HK-2 (cell line): Measurements from ENCODE around the gene PTGES3.
A peak's percentile ranks its signal among the peaks of the same experiment; 100 is the strongest.

Experiments used
- DNase-seq: peaks from one replicate; pipeline ENCODE4 v3.0.0-alpha.2; 2018; ENCODE audit not compliant: unreplicated experiment

The PTGES3 gene

DNA sequence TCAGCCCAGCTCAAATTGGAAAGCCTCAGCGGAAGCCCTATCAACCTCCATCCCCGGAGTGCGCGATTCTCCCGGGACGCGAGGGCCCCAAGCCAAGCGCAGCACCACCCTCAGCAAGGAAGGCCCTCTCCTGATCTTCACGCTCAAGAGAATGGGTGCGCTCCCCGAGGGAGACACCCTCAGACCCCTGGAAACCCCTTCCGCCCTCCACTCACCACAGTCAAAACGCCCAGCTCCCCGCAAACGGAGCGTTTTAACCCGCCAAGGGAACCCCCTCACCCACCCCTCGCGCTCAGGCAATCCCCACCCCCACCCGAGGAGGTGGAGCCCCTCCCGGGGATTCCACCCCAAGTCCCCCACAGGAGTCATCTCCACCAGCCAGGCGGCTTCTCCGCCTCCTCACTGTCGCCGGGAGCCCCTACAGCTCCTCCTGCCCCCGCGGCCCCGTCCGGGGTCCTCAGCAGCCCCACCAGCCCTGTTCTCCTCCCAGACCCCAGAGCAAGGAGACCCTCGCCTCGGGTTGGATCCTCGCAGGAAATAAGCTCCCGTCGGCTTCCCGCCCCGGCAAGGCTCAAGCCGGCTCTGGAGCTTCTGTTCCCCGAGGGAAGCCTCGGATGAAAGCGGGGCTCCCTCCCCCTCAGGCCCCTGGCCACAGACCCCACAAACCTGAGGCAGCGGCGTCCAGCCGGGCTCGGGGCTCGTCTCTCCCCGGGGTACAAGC is 58.5 kb downstream of the PTGES3 start:
- peak; percentile 24 for DNase-seq

DNA sequence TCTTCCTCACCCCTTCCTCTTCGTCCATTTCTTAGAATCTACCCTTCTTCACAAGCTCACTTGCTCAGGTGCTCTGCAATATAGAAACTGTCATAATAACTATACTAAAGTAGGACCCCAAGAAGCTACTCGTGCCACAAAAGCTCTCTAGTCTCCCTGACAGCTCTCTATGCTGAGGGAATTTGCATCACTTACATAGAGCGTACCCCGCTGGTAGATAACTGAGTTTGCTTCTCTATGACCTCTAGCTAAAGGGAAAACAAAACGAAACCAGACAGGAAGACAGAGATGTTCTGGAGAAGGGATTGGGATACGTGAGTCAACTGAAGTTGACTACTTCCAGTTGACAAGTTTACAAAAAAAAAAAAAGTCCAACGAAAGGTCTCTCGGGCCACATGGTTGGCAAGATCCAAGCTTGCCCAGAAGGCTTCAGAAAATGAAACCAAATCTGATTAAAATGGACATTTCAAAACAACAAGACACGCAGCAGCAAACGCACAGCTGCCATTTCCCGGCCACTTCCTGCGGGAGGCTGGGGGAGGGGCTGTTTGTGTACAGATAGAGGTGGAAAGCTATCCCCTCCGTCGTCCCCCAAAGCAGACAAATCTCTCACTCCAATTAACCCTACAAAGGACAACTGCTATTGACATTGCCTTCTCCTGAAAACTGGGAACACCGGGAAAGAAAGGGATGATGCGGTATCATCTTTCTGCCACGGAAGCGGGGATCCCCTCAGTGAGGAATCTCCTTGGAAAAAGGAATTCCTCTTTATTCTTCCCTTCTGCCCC is 59.2 kb downstream of the PTGES3 start:
- DNase-seq: peak; percentile 33

DNA sequence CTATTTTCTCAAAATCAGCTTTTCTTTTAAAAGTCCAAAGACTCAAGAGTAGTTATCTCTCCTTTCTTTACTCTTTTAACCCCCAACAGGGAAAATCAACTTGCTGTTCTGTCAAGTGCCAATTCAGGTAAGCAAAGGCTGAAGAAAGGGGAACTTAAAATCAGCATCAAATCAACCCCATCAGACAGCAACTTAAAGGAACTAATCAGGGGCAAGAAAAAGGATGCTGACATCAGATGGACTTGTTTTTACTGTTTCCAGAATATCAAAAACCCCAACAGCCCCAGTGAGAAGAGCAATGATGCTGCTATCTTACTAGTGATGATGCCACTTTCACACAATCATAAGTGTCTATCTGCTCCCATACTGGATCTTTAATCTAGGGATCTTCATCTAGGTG is 61.4 kb downstream of the PTGES3 start:
- no peak for DNase-seq

DNA sequence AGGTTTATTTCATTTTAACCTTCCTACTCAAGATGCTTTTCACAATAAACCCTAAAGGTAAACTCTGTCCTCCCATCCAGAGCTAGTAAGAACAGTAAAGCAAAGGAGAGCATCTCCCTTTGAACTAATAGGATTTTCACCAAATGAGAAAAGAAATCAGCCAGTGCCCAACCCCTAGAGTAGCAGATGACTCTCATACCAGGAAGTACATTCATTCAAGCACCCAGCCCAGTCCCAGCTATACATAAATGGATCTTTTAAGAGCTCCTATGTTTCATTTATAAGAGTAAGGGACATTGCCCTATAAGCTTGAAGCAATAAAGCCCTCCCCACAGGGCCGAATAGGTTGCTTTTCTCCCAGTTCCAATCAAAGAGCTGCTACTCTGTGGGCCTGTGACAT is 65.5 kb downstream of the PTGES3 start:
- no peak for DNase-seq

DNA sequence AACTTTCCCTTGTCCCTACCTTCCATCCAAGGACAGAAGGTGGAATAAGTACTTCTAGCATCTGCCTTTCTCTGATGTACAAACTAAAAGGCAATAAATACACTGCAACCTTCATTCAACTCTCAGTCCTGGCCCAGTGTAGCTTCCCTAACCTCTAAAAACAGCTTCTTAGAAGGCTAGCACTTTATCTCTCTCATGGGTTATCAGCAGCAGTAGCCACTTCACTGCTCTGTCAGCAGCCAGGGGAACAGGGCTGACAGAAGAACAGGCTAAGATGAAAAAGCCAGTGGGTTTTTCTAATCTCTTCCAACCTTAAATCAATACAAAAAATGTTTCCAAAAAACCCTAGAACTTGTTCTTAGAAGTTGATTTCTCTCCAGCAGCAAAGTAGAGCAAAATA is 71.2 kb downstream of the PTGES3 start:
- no peak for DNase-seq

DNA sequence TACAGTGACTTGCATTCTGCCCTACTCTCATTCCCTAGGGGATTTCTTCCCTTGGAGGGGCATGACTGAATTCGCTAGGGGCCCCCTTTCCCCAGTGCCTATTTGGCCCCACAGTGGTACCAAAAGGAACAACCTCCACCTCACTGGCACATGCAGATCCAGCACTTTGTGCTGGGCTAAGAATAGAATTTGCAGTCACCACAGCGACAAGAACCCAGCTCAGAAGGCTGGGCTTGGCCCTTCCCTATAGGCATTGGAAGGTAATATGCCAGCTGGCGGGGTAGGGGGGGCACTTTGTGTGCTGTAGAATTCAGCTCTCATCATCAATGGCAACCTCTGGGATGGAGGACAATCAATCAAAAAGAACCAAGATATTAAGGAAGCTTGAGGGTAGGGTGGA is 71.8 kb downstream of the PTGES3 start:
- DNase-seq: no peak

DNA sequence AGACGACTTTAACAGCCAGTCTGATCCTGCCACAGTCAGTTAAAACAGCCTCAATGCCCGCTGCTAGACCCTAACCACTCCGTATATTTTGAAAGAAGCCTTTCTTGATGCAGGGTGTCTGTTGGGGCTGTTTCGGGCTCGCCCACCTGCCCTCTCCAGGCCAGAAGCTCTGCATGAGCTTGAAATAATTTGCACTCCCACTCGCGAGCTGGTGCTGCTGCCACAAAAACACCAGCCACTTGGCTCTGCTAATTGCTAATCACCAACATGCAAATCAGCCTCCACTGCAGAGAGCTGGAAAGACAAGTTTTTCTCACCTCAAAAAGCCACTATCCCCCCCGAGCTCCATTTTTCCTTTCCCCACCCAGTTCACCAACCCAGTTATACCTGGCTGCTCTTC is 73.5 kb downstream of the PTGES3 start:
- DNase-seq: no peak
